Measurements from ENCODE around the gene STAB1.

GRCh38 chr3:52557011-52557960 lies 62.1 kb downstream of the STAB1 start:
- no peak for TF ChIP-seq CTCF (IDR thresholded peaks at IDR 0.05)
- no peak for TF ChIP-seq POLR2A (IDR thresholded peaks at IDR 0.05)

All from breast epithelium (tissue), 3 donors.